SIG-M5 (cell line): ENCODE results near the gene NPAS3.

Experiments used
- DNase-seq: peaks from one replicate; lab custom pipeline; 2025; lab: John Stamatoyannopoulos, UW

The NPAS3 gene

DNA sequence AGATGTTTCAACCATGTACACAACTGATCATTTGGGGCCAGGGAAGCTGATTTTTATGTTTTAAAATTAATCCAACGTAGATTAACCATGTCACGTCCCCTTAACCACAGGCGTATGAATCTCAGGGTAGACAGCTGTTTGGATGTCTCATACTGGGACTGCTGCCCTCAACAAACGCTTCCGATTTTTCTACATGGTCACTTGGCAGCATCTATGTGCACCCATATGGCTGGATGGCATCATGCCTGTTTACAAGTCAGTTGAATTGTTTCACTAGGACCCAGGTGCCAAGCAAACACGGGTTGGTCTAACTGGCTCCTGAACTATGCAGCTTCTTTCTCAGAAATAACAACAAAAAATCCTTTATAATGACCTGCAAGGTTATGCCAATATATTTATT, 393.8 kb downstream of the NPAS3 start:
- no peak for DNase-seq

DNA sequence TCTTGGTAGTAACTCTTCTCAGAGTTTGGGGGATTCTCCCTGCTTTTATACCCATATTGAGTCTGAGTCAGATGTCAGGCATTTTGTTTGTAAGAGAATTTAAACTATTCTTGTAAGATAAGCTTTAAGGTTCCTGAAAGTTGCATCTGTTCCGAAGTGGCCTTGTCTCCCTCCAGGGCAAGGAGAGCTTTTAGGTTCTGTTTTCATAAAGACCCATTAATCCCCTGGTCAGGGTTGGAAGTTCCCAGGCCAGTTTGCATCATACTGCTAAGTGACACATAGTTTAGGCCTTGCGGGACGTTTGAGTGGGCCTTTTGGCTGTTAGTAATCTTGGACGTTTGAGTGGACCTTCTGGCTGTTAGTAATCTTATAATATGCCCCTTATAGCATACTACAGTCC, 396.7 kb downstream of the NPAS3 start:
- no peak for DNase-seq

DNA sequence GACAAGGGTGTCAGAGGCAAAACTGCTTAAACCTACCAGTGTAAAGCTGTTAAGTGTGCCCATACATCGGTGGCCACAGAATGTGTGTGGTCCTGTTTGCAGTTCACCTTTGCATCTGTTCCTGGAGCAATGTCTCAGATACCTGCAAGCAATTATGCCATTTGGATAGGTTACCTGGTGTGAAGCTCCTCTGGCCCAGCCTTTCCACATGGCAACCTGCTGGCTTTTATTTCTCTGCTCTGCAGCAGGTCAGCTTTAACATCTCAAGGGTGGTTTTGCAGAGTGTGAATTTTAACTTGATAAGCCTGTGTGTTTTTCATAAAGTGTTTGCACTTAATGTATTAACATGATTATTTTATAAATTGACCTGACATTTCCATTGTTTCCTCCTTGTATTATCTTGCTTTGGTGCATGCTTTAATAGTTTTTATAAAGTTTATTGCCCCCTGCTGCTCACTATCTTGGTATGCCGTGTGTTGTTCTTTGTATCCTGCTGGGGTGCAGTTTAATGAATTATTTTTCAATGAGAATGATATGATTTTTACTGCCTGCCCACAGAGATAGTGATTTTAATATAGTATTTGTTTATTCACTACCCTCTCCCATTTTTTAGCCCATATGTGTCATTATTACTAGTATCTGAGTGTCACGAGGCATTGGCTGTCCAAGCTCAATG, 403.8 kb downstream of the NPAS3 start:
- DNase-seq, result no peak

DNA sequence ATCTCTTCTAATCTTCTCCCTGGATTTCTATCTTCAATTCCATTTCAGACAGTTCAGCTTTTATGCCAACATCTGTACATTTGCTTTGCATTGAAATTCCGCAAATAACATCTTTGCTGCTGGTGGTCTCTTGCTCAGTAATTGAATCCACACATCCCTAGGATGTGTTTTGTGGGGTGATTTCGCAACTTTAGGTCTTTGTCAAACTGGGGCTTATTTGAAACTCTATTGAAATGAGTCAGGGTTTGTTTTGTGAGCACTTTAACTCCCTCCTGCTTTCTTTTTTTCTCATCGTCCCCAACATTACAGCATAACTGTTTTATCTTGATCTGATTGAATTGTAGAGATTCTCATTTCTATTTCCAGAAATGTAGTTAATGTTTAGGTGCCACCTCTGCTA, 404.3 kb downstream of the NPAS3 start:
- DNase-seq, result no peak

DNA sequence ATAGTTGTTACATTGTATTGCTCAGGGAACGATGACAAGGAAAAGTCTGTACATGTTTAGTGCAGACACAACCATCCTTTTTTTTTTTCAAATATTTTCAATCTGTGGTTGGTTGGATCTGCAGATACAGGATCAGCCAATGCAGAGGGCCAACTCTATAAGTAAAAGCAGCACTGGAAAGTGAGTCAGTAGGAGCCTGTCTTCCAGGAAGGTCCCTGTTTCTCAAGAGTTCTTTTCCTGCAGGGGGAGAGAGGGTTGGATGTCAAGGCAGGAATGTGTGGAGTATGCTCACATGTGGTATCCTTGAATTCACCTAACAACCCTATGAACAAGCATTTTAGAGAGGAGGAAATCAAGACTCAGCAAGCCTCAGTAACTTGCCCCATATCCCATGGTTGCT, 409.1 kb downstream of the NPAS3 start:
- DNase-seq, result no peak

DNA sequence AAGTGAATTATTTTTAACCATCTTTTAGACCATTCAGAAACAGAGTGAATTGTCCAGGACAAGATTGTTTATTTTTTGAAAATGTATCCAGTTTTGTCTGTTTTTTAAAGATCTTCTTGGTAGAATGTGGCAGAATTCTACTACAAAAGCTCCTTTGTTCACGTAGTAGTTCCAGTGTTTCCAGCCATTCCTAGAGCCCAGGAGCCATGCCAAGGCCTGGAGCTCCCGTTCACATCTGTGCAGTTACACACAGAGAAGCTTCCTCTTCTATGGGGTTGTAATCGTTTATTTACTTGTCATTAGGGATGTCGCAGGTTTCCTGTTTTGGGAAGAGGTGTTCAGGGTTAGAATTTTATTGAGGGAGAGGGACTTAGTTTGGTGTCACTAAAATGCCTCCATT, 409.8 kb downstream of the NPAS3 start:
- DNase-seq, result no peak

DNA sequence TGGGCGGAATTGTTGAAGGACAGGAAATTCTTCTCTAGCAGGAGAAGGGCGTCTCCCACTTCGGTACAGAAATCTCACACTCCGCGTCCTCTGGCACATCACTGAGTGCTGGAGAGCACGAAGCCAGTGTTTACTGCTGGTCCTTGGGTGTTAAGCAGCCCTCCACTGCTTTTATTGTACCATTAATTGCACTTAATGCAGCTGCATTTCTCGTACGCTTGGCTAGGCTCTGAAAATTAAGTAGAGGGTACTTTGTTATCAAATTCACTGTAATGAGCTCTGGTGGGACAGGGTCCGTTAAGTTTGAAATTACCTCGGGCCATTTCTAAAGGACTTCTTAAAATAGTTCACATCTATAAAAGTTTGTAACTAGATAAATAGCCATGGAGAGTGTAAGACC, 411.2 kb downstream of the NPAS3 start:
- no peak for DNase-seq

DNA sequence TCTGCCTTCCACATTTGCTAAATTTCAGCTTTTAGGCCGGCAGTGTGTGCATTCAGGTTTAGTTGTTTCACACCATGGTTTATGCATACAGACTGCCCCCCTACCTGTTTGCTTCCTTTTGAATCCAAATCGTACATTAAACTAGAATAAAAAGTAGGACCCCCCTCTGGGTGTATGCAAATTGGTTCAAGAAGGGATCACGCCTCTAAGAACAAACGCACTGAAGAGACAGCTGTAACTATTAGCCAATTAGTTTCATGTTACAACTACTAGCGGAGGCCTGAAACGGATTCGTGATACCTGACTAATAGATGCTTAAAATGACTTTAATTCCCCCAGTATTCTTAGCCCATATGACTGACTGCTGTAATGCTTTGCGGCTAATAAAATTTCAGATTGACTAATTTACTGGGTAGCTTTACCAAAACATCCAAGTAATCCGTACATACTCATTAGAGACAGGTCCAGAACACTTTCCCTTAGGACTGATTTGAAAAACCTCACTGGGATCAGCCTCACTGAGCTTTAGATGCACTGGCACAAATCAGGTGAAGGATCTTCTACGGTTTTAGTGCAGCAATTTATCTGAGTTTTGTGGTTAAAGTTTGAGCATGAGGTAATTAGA, 411.8 kb downstream of the NPAS3 start:
- DNase-seq, result no peak

DNA sequence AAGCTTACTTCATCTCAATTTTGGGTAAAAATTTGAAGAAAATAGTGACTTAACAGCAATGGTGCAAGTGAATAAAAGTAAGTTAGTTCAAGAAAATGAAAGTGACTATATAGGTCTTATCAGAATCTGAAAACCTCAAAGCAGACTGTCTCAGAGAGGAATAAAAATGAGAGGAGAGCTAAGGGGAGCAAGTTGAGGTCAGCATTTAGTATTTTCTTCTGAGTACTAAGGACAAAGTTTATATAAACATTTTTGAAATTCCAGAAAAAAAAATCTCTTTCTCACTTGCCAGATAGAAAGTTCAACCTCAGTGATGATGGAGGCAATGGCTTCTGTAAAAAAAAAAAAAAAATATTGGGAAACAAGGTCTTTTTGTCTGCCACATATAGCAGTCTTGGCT, 414.1 kb downstream of the NPAS3 start:
- DNase-seq, result no peak

DNA sequence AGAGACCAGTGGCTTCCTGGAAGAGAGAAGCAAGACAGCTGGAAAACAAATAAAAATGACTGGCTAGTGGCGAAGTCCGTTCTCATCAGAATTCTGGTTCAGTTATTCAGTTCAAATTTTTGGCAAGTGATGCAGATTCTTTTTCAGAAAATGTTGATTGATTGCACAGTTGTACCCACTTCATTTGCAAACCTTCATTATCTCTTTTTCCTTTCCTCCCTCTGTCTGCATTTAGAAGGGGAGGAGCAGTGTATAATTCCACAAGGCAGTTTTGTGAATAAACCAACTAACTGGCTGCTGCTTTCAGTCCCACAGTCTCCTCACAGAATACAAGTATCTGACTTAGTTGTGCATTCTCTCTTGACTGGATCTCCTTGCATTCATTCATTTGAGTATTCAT, 417.5 kb downstream of the NPAS3 start:
- DNase-seq, result no peak

DNA sequence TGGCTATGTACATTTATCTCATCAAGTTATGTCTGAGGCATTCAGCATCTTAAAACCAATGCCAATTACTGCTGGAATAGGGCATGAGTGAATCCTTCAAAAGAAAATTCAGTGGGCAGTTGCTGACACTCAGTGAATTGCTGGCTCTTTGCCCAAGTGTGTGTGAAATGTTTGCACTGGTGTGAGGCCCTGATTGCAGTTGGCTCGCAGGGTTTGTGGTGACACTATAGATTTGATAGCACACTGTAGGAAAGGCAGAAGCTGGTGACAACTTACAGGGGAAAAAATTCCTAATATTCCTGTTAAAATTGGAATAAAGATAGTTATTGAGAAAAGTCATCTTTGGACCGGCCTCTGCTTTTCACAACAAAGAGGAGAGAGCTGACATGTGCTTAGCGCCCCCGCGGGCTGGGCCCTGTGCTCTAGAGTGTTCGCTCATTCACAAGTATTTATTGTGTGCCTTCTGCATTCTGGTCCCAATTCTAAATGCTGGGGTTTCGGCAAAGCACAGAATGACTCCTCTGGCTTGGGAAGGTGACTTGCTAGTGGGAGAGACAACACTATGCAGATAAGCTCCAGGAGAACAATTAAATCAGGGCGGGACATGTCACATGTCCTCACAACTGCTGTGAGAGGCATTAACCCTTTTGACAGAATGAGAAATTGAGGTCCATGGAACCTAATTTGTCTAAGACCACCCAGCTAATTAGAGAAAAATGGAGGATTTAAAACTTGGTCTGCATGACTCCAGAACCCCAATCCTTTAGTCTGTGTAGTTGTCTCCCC, 418.7 kb downstream of the NPAS3 start:
- no peak for DNase-seq

DNA sequence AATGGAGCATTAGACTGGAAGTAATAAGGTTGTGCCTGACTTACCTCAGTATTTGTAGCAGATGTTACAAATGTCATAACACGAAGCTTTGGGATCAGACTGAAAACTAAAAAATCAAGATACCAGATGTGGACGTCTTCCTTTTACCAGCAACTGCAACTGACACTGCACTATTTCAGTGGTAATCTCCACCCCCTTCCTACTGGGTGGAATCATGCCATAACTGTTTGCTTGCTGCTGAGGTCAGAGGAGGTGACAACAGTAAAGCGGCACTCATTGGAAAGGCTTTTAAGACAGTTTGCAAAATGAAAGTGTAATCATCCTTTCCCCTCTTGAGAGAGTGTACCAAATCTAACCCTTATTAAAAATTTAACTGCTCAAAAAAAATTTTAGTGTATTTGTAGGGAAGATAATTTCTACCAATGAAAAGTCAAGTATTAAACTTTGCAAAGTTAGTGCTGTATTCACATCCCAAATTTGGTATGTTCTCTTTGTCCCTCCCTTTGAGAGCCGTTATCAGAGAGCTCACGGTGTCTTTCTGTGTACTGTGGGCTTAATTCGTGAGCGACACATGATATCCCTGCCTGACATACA, 420.7 kb downstream of the NPAS3 start:
- no peak for DNase-seq

DNA sequence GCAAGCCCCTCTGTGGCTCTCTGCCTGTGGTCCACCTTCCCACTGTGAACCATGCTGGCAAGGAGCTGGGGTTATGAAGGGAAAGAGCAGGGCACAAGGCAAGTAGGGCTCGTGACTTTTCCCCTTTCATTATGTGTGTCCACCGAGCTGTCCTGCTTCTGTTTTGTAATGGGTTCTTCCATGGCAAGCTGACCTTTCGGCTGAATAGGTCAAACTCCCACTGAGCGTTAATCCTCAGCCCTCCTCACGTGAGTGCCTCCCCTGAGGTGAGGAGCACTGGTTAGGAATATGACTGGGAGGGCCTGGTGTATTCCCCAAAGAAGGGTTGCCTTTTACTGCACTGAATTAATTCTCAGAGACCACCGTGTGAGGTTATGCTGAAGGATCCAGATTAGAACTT, 424.3 kb downstream of the NPAS3 start:
- DNase-seq, result no peak

DNA sequence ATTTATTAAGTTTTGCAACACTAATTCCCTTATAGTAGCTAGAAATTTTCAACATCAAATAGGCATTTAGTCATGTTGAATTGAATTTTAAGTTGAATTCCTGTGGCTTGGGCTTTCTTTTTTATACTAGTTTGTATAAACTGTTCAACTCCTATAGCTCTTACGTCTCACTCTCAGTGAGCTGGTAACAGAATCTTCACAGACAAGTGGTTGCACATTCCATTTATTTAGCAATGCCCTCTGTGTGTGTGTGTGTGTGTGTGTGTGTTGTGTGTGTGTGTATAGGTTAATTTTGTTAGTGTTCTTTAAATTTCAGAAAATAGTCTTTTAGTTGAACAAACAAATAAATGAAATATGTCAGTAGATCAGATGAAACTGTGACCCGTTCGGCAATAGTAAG, 425.0 kb downstream of the NPAS3 start:
- DNase-seq, result no peak

DNA sequence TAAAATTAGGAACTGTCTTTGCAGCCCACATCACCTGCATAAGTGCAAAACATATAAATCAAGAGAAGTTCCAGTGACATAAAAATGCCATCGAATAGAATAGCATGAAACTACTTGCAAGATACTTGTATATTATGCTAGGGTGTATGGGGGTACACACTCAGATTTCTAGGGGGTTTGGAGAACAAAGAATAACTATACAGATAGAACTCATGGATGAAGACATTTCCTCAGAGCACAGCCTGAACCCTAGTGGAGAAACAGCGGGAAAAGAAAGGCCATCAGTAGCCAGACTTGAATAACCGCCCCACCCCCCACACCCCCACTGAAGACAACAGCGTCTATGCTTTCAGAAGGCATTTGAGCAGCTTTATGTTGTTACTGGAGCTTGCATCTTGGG, 425.8 kb downstream of the NPAS3 start:
- DNase-seq, result no peak

DNA sequence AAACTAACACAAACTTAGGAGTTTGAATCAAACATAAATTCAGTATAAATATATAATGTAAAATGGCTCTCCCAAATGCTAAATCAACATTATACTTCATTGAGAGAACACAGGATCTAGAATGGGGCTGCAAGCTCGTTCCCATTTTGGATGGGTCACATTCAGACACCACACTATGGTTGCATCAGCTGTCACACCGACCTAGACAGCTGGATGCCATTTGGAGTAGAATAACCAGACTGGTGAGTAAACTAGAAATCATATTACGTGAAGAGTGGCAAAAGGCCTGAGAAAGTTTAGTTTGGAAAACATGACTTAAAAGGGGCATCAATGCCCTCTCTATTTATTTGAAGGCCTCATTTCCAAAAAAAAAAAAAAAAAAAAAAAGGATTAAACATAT, 430.4 kb downstream of the NPAS3 start:
- DNase-seq, result no peak

DNA sequence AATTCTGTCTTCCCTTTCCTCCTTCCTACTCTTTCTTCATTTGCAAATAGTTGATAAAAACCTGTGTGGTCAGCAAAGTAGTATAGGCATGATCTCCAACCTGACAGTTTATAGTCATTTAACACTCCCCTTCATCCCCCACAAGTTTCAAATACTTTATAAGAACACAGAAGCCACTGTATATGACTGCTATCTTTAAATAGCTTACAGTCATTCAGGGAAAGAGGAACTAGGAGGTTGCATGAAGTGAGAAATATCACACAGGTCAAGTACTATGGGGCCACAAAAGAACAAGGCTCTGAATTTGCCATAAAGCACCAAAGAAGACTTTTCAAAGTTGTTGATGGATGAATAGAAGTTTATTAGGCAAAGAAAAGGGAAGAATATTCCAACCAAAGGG, 431.3 kb downstream of the NPAS3 start:
- DNase-seq, result no peak

DNA sequence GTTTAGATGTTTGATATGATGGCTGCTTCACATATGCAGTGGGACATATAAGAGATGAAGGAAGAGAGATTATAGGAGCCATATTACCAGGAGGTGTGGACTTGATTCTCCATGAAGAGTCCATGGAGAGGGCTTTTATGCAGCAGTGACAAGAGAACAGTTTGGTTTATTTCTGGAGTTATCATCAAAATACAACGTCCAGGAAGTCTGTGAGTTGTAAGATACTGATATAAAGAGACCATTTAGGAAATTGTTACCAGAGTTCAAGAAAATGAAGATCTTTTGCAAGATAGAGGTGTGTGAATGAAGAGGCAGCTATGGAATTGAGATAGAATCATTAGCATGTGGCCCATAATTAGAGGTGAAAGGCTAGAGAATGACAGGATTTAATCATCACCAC, 431.7 kb downstream of the NPAS3 start:
- no peak for DNase-seq

DNA sequence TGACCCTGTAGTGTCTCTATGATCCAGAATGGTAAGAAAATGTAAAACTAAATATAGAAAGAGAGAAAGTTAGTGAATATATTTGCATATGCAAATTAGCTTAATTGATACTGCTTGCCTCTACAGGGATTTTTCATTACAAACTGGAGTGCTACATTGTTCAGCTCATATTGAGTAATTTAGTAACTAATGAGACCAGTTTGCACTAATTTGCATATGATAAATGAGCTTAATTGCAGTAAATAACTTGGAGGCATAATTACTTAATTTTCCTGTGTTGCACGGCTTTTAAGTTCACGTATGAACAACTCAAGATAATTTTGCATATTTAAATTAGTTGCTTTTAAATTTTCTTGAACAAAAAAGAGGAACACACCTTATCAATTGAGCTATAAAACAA, 436.5 kb downstream of the NPAS3 start:
- DNase-seq, result no peak

DNA sequence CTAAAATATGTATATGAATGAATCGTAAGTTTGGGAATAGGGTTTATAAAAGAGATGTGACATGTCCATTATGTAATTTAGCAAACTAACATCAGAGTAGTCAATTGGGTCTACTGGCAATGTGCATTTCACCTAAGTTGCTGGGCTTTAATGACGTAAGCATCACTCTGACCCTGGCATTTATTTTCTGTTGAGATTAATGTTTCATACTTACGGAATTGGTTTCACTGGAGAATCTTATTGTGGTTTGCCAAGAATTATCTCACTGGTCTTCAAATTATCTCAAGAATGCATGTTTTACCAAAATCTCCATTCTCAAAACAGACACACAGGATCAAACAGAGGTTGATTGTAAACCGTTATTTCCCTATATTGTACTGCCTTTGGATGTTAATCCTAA, 437.1 kb downstream of the NPAS3 start:
- DNase-seq, result no peak

DNA sequence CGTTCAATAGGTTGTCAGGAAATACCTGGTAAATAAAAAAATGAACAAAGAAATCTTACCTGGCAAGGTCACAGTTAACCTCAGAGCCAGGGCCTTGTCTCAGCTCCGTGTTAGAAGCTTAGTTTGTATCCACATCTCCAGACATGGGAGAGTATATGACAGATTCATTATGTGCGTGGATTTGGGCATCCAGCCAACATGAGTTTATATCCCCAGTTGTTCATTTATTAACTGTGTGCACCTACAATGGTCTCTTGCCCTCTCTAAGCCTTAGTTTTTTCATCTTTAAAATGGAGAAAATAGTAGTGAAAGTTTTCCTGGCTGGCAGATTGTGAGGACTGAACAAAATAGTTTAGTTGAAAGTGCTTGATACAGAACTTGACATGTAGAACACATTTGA, 437.8 kb downstream of the NPAS3 start:
- DNase-seq, result no peak

DNA sequence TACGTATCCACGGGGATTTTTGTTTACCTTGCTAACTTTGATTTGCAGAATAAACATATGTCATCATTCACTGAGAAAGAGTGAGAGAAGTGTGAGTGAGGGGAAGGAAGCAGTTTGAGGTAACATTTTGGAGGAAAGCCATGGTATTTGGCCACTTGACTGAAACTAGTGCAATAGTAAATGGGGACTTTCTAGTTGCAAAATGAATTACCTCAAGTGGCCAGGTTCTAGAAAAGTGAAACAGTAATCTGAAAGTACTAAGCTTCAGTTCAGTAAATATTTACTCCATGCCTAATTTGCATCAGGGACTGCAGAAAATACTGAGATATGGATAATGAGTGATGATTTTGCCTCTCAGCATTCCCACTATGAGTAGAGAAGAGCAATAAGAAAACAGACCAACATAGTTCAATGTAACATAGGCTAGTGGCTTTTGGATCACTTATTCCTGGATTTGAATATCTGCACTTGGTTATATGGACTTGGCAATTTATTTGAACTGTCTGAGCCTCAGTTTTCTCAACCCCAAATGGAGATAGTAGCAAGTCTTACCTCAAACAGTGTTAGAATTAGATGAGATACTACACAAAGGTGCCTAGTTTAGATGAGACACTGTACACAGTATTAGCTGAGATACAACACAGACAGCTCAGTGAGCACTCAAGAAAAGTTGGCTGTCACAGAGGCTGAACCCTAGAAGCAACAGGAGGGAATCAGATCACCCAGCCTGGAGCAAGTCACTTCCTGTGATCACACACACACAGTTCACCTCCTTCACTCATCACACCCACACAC, 439.1 kb downstream of the NPAS3 start:
- DNase-seq, result no peak
